NCI-H446 (cell line): ENCODE measurements around the gene SOX11.
"Not testable (repeated sequence)": the region's sequence is repeated elsewhere in the genome, so short reads cannot be mapped to it uniquely, and the experiment has no call there.

Experiments used
- DNase-seq, 2 experiments: peaks; one replicate each; lab custom pipeline; 2025; lab: John Stamatoyannopoulos, UW

The SOX11 gene

GRCh38 chr2:5691985-5692529 is at the start of gene SOX11:
TSS of gene SOX11 (plus strand) at chr2:5692384. CDS start at chr2:5692722, 338 bp downstream.
- peak; percentile 23 to 80 for DNase-seq

- DNase-seq: not testable (repeated sequence)
Observed at GRCh38 chr2:5652734-5653133, 39.5 kb upstream of the SOX11 start.

- DNase-seq: not testable (repeated sequence)
Observed at GRCh38 chr2:5653756-5654155, 38.4 kb upstream of the SOX11 start.

GRCh38 chr2:5657231-5657630 is 35.0 kb upstream of the SOX11 start:
- no peak for DNase-seq

GRCh38 chr2:5660591-5660990 is 31.6 kb upstream of the SOX11 start:
- no peak for DNase-seq

- DNase-seq: no peak
Observed at GRCh38 chr2:5661362-5661761, 30.8 kb upstream of the SOX11 start.

- no peak for DNase-seq
Observed at GRCh38 chr2:5664278-5664681, 27.9 kb upstream of the SOX11 start.

- no peak for DNase-seq
Observed at GRCh38 chr2:5665066-5665465, 27.1 kb upstream of the SOX11 start.

- no peak for DNase-seq
Observed at GRCh38 chr2:5666798-5667197, 25.4 kb upstream of the SOX11 start.

- DNase-seq: not testable (repeated sequence)
Observed at GRCh38 chr2:5667655-5668054, 24.5 kb upstream of the SOX11 start.

- DNase-seq: no peak
Observed at GRCh38 chr2:5668682-5669250, 23.4 kb upstream of the SOX11 start.

GRCh38 chr2:5672749-5673144 is 19.4 kb upstream of the SOX11 start:
- DNase-seq: no peak

GRCh38 chr2:5673145-5674025 is 18.8 kb upstream of the SOX11 start:
- no peak for DNase-seq

GRCh38 chr2:5674026-5674340 is 18.2 kb upstream of the SOX11 start:
- DNase-seq: no peak

- no peak for DNase-seq
Observed at GRCh38 chr2:5677133-5677532, 15.1 kb upstream of the SOX11 start.

GRCh38 chr2:5683471-5683870 is 8.7 kb upstream of the SOX11 start:
- DNase-seq: no peak

- no peak for DNase-seq
Observed at GRCh38 chr2:5685225-5685624, 7.0 kb upstream of the SOX11 start.

- DNase-seq: no peak
Observed at GRCh38 chr2:5686068-5686467, 6.1 kb upstream of the SOX11 start.

GRCh38 chr2:5686536-5686935 is 5.6 kb upstream of the SOX11 start:
- no peak for DNase-seq

- no peak for DNase-seq
Observed at GRCh38 chr2:5689750-5690149, 2.4 kb upstream of the SOX11 start.

- no peak for DNase-seq
Observed at GRCh38 chr2:5690286-5690685, 1.9 kb upstream of the SOX11 start.

- no peak for DNase-seq
Observed at GRCh38 chr2:5690718-5691220, 1.4 kb upstream of the SOX11 start.
